C4-2B (cell line): ENCODE data around the gene GPHN.

Experiments
- CTCF ChIP-seq: fragments of 450-650 bp; conservative IDR thresholded peaks from 2 replicates; pipeline ENCODE4 v1.5.1; 2017; ENCODE audit warnings: mild to moderate bottlenecking
- ZFX ChIP-seq: fragments of 450-650 bp; IDR thresholded peaks from 2 replicates; pipeline ENCODE4 v1.6.1; 2017

DNA sequence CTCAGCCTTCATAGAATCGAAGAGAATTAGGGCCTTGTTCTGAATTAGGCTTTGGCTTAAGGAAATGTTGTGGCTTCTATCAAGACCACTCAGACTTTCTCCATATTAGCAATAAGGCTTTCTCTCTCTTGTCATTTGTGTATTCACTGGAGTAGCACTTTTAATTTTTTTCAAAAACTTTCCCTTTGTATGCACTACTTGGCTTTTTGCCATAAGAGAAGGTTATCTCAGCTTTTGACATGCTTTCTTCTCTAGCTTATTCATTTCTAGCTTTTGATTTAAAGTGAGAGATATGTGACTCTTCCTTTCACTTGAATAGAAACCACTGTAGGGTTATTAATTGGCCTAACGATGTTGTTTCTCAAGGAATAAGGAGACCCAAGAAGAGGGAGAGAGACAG lies 244.2 kb downstream of the GPHN start:
- TF ChIP-seq CTCF: no peak
- TF ChIP-seq ZFX: no peak
